Transverse colon (tissue), 4 donors: ENCODE measurements around the gene HS3ST2.

Source experiments
- EP300 ChIP-seq: sonication (generic); formaldehyde crosslinking; IDR thresholded peaks from one replicate; pipeline ENCODE4 v1.6.1; 2017; ENCODE audit warnings: antibody characterized with exemption, low read depth
- POLR2A ChIP-seq: fragments of 450-650 bp; IDR thresholded peaks from one replicate; pipeline ENCODE4 v1.6.1; 2016; ENCODE audit warnings: antibody characterized with exemption, mild to moderate bottlenecking, moderate library complexity
- POLR2AphosphoS5 ChIP-seq, 3 donors: sonication (generic); formaldehyde crosslinking; IDR thresholded peaks; one replicate each; pipeline ENCODE4 v1.6.1; 2016; ENCODE audit warnings: antibody characterized with exemption in 3 of 3
- TF ChIP-seq, protein P1 (sequence below), 5 experiments: fragments of 200-600 bp in 3 of 5; fragments of 450-650 bp in 2 of 5; sonication (generic) in 3 of 5; IDR thresholded peaks; 1 replicate in 2 of 5; 2 replicates in 3 of 5; pipeline ENCODE4 v1.5.1; 2016 to 2017; ENCODE audit warnings: antibody characterized with exemption in 5 of 5, inconsistent platforms in 3 of 5, mild to moderate bottlenecking in 2 of 5, moderate library complexity in 1 of 5

DNA sequence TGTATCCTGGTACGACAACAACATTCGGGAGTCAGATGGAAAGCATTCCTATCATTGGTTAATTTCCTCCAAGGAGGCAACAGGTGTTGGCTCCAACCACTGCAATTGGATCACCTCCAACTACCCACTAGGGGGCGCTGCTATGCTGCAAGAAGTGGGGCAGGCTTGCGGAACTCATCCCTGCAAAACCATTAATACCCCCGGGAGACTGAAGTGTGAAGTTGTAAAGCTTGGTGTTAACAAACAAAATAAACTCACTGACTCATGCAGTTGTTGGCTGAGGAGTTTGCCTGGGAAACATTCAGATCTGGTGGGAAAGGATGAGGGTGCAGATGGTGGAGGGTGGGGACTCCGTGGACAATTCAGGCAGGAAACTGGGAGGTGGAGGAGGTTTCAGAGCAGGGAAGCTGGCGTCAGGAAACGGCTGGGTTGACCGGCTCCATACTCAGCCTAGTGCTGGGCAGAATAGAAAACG lies 84.9 kb downstream of the HS3ST2 start:
- TF ChIP-seq POLR2AphosphoS5 (IDR thresholded peaks at IDR 0.05) (no peak), POLR2A (no peak), EP300 (no peak)
- TF ChIP-seq, protein P1, sequence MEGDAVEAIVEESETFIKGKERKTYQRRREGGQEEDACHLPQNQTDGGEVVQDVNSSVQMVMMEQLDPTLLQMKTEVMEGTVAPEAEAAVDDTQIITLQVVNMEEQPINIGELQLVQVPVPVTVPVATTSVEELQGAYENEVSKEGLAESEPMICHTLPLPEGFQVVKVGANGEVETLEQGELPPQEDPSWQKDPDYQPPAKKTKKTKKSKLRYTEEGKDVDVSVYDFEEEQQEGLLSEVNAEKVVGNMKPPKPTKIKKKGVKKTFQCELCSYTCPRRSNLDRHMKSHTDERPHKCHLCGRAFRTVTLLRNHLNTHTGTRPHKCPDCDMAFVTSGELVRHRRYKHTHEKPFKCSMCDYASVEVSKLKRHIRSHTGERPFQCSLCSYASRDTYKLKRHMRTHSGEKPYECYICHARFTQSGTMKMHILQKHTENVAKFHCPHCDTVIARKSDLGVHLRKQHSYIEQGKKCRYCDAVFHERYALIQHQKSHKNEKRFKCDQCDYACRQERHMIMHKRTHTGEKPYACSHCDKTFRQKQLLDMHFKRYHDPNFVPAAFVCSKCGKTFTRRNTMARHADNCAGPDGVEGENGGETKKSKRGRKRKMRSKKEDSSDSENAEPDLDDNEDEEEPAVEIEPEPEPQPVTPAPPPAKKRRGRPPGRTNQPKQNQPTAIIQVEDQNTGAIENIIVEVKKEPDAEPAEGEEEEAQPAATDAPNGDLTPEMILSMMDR (IDR thresholded peaks at IDR 0.05): peak; percentile 77 to 84 (median 79)
